ENCODE results near the gene CDK8.

Gene CDK8

DNA sequence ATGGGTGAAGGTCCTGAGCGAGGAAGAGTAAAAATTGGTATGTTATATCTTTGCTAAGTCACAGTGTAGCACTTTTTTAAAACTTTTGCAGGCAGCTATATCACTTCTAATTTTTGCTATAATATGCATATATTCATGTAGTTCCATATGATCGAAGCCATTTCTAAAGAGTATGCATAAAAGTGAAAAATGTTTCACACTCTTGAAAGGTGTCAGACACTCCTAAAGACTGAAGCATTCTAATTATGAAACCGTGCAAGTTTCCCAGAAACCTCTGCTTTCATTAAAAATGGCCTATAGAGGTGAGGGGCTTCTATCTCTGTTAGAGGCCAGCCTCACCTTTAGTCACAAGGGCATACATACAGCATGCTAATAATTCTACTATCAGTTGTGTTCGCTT is 128.9 kb downstream of the CDK8 start:
- no peak for DNase-seq (ENCODE audit: low read depth, low spot score)

DNA sequence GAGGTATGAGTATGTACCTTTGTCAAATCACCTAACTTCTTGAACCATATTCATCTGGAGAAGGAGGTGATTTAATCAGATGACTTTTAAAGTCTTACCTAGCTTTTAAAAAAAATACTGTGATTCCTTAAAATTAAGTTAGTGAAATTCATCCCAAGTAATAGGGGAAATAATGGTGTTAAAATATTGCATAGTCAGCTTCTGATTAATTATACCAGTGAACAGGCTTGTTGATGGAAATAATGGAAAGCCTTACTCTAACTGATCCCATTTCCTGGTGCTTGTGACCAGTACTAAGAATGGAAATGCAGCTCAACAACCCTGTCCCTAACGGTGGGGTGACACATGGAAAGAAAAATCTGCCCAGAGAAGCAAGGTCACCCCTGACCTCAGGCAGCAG is 130.7 kb downstream of the CDK8 start:
- no peak for DNase-seq (ENCODE audit: low read depth, low spot score)

DNA sequence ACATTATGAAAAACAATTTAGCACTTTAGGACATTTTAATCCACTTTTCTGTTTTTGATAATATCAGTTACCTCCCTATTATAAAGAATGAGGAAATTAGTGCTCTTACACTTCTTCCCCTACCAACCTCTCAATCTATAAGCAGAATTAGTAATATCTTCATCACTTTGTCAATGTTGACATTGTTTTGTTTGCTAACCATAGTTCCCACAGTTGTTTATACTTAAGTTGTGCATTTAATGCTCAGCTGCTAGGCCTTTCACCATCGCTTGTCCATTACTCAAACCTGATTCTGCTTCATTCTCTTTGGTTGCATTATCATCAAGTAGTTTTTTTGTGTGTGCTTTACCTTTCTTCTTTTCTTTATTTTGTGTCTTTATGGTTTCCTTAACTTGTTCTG is 132.1 kb downstream of the CDK8 start:
- DNase-seq (ENCODE audit: low read depth, low spot score), result no peak

DNA sequence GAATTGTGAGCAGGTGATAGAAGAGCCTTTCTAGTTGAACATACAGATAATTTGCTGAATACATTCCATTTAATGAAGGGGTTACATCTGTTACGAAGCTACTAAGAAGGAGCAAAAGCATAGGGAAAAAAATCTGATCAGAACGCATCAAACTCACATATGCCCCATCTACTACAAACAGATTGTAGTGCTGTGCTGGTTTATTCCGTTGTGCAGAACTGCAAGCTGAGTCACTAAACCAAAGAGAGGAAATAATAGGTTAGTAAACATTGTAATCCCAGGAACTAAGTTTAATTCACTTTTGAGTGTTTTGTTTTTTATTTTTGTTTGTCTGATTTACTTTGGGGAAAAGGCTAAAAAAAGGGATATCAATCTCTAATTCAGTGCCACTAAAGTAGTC is 136.3 kb downstream of the CDK8 start:
- DNase-seq (ENCODE audit: low read depth, low spot score), result no peak

DNA sequence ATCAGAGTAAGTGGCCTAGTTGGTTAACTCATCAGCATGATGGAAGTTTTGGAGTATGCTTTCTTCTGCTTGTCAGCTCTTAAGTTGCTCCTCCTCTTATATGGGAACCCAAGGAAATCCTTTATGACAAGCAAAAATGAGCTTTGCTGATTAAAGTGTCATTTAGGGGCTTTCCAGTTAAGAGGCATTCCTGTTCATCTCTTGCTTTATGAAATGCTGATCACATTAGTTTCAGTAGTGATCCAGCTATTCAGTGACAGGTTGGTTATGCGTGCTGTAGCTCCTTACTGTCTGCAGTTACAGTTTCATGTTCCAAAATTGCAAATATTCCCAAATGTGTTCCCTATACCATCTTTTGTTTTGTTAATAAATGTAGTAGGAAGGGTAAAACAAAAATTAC is 146.6 kb downstream of the CDK8 start:
- no peak for DNase-seq (ENCODE audit: low read depth, low spot score)

DNA sequence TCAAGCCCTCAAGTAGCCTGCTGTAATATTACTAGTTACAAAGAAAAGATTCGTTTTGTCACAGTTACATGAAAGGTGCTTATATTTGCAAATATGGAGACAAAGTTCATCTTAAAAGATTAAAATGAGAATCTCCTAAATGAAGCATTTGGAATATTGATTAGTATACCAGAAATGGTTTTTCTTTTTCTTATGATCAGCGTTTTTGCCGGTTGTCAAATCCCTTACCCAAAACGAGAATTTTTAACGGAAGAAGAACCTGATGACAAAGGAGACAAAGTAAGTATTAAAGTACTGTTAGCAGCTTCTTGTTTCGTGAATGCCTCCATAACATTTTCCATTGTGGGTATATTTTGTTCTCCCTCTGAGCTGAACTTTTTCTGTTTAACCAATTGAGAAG is 147.1 kb downstream of the CDK8 start:
- no peak for DNase-seq (ENCODE audit: low read depth, low spot score)

DNA sequence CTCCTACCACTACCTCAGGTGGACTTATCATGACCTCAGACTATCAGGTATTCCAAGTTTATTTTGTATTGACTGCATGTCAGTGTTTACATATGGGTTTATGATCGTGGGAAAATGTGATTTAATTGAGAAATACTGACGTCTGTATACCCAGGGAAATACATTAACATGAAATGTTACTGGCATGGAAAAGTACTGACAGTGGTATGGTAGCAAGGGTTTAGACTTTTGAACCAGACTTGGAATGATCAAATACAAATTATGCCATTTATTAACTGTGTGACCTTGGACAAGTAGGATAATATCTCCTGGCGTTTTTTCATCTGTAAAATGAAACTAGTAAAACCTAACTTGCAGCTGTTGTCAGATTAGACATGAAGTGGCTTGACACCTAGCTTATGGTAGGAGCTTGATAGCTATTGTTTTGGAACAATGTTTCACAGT is 147.7 kb downstream of the CDK8 start:
- DNase-seq (ENCODE audit: low read depth, low spot score), result no peak

DNA sequence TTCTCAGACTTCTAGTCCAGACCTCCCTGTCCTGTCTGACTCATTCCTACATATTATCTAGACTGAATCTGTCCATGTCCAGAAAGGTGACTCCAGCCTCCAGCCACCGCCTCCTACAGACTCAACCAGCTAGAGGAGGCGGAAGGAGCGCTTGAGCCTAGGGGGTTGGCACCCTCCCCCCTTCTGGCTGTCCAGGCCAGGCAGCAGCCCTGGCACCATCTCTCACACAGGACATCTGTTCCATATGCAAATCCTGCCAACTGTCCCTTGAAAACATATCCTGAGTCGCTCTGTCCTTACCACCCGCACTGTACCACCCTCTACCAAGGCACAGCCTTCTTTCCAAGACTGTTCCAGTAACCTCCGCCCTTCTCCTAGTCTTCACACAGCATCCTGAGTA is 152.9 kb downstream of the CDK8 start:
- DNase-seq (ENCODE audit: low read depth, low spot score), result no peak

DNA sequence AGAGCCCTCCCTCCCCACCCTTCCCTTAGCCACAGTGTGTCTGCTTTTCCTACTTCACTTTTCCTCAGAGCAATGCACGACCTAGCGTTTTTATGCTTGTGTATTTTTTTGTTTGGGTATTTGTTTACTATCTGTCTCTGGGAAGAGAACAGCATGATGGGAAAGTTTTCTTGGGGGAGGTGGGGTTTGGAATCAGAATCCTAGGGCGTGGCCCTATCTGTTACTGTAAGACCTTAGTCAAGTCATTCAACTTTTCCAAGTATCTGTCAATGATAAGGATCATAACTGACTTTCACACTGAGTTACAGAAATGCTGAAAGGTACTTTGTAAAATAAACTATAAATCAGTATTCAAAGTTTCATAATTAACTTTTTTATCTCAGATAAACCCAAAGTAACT is 157.3 kb downstream of the CDK8 start:
- no peak for DNase-seq (ENCODE audit: low read depth, low spot score)

DNA sequence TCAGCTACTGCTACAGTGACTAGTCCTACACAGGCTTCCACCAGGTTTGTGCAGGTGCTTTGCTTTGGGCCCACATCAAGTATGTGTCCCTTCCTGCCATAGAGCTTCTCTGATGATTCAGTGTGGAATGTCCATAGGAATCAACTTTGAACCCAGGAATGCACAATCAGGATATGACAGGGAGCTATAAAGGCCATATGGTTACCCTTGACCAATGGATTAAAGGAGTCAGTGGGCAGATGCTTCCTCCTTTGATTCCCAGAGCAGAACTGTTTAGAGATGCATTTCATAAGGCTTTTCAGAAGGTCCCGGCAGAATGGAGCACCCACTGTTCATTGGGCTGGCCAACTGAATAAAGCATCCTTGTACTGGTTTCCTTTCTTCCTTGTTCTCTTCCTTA is 158.3 kb downstream of the CDK8 start:
- no peak for DNase-seq (ENCODE audit: low read depth, low spot score)

DNA sequence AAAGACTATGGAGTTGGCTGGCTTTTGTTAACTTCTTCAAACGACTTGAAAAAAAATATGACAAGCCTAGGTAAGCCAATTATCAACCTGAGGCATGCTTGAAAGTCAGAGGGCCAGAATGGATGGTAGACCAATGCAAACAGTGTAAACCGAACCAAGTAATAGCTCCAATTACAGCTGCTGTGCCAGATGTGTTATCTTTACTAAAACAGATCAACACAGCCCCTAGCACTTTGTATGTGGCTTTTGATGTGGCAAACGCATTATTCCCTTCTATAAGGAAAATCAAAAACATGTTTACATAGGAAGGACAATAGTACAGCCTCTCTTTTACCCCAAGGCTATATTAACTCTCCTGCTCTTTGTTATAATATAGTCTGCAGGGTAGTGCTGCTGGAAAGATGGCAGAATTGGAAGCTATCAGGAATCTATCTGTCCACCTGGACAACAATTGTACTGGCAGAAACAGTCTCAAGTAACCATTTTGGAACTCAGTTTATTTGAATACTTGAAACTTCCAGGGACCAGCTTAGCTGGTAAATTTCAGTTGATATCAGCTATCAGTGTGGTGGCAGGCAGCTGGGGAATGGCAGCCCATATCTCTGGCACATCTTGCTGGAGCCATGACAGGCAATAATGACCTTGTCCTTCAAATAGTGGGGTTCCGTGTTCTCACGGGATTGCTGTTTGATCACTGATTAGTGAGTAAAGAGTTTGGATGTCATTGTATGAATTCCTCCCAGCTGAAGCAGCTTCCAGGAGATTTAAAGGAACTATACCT is 159.2 kb downstream of the CDK8 start:
- DNase-seq (ENCODE audit: low read depth, low spot score), result no peak

DNA sequence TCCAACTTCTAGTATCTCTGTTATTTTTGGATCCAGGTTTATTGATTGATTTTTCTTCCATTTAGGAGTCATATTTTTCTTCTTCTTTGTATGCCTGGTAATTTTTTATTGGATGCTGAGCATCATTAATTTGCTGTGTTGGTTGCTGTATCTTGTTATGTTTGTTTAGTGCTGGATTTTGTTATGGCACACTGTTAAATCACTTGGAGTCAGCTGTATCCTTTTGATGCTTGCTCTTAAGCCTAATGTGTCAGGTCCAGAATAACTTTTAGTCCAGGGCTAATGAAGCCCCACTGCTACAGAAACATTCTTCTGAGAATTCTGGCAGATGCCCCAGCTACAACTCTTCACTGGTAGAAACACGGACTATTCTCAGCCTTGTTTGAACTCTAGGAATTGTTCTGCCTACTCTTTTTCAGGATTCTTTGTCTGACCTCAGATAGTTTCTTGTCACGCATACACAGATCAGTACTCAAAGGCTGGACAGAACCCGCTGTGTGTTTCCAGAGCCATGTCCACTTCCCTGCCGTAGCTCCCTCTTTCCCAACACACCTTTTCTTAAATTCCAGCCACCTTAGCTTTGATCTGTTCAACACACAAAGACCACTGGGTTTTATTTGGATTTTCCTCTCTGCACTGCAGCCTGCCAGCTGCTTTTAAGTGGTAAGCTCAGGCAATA is 166.5 kb downstream of the CDK8 start:
- no peak for DNase-seq (ENCODE audit: low read depth, low spot score)

DNA sequence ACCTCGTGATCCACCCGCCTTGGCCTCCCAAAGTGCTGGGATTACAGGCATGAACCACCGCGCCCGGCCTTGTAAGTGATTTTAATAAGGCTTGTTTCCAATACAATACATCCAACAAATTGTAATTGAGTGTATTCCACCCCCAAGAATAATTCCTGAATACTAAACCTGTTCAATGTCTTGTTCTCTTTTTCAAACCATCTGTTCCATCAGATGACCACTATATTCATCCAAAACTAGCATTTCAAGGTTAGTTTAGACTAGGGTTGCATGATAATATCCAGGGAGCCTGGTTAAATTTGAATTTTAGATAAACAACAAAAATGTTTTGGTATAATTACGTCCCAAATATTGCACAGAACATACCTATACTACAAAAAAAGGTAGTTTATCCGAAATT is 168.1 kb downstream of the CDK8 start:
- DNase-seq (ENCODE audit: low read depth, low spot score), result no peak

DNA sequence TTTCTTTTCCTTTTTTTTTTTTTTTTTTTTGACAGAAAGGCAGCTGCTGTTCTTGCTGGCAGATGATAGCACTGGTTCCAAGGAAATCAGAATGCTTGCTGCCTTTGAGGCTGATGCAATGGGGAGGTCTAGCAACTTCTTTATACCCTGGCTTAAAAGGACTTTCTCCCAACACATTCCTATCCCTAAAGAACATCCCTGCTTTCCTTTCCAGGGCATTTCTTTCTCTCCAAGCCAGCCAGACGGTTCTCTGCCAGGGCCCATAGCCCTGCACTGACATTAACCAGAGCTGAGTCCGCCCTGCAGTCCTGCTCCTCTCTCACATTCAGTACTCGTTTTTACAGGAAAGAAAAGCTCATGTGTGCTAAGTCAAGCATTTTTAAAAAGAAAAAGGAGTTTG is 169.7 kb downstream of the CDK8 start:
- no peak for DNase-seq (ENCODE audit: low read depth, low spot score)

DNA sequence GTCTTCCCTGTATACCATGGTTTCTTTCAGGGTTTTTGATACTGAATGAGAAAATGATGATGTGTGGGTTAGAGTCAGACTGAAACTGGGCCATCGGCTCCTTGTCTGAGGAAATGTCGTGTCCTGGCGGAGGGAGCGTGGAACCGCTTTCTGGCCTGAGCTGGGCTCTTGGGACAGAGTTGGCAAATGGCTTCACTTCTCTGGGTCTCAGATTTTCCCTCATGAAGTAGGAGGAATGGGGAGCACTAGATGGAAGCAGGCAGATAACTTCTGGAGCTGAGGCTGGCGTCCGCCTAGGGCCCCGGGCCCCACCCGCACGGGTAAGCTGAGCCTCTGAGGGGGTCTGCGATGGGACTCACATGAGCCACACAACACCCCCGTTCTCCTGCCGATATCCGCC is 170.3 kb downstream of the CDK8 start:
- DNase-seq (ENCODE audit: low read depth, low spot score), result no peak

DNA sequence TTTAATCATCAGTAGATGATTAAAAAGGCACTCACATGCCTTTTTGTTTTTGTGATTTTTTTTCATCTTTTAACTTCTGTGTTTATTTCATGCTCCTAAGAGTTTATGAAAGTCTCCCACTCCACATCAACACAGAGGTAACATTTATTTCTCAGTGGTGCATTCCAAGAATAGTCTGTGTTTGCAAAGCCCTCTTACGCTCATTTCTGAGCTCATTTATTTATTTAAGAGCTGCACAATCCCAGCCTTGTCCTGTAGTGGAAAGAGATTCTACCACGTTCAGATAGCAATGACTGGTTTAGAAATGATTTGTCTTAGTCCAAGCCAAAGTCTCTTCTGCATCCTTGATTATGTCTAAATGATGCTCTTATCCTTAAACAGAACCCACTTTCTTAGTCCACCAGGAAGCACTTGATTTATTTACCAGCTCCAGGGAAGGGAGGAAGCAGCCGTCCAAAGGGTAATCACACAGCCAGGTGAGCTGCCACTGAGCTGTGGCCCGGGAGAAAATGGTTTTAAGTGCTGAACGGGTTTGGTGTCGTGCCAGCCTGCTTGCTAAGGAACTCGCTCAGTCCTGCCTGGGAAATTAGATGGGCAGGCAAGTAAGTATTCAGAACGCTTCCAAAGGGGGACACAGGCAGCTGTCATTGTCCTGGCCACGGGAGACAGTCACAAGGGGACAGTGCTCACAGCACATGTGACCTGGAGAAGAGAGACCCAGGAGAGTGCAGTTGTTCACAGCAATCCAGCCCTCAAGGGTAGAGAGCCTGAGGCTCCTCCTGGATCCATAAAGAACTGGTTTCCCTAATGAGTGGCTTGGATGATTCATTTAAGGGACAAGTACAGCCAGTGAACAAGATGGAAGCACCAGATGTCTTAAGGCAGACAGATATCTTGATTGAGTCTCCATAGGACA is 171.8 kb downstream of the CDK8 start:
- DNase-seq (ENCODE audit: low read depth, low spot score), result no peak

DNA sequence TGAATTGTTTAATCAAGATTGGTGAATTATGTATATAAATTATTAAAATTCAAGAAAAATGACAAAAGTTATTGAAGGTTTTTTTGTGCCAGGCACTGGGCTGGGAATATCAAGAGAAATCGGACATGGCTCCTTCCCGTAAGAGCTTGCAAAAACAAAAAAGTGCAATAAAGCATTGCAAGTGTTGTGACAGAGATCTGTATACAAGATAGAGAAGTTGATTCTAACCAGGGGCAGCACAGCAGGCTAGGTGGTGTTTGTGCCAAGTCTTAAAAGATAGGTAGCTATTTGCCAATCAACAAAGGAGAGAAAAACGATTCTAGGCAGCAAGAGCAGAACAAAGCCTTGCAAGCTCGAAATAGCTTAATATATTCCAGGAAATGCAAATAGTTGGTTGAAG is 179.8 kb downstream of the CDK8 start:
- DNase-seq (ENCODE audit: low read depth, low spot score), result no peak

DNA sequence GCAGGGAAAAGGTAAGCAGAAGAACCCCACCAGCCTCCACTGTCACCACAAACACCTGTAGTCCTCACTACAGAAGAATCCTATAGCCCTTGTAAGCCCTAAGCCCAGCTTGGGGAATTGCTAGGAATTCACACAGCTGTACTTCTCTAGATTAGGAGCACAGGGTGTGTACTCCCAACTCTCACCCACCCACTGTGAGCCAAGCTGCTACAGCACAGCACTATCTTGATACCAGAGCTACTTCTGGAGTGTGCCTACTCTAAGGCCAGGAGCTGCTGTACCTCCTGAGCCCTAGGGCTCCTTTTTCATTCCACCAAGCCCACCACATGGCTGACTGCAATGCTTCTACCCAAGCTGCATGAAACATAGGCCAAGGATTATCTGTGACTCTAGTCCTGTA is 181.2 kb downstream of the CDK8 start:
- no peak for DNase-seq (ENCODE audit: low read depth, low spot score)

DNA sequence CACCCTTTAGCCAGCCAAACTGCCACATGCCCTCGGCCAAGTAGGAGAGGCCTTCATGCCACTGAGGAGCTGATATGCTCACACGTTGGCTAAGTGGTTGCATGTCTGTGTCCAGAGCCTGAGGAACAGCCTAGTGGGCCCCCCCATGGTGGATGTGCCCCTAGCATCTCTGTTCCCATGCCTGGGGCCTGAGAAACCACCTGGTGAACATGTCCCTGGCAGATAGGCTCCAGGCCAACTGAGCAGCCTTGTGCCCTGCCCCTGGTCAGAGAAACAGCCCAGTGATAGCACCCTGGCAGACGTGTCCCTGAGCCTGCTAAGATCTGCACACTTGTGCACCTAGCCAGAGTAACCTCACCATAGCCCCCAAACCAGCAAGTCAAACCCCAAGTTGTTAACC is 181.7 kb downstream of the CDK8 start:
- DNase-seq (ENCODE audit: low read depth, low spot score), result no peak

DNA sequence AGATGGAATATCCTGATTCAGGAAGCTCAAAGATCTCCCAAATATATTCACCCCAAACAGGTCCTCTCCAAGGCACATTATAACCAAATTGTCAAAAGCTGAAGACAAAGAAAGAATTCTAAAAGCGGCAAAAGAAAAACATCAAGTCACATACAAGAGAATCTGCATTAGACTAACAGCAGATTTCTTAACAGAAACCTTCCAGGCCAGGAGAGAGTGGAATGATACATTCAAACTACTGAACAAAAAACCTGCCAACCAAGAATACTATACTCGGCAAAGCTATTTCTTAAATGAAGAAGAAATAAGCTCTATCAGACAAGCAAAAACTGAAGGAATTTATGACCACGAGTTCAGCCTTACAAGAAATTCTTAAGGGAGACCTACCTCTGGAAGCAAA is 183.0 kb downstream of the CDK8 start:
- no peak for DNase-seq (ENCODE audit: low read depth, low spot score)

DNA sequence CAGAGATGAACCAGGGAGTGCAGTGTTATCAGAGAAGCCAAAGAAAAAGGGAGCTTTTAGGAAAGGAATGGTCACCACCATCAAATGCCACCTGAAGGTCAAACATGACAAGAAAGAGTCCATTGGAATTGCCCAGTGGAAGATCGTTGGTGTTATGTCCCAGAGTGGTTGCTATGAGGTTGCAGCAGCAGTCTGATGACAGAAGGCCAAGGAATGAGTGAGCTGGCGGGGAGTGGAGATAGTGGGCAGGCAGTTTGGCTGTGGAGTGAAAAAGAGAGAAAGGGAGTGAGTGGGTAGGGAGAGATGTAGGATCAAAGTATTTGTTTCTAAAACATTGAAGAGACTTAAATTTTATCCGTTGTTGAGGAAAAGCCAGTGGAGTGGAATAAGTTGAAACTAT is 186.2 kb downstream of the CDK8 start:
- no peak for DNase-seq (ENCODE audit: low read depth, low spot score)

DNA sequence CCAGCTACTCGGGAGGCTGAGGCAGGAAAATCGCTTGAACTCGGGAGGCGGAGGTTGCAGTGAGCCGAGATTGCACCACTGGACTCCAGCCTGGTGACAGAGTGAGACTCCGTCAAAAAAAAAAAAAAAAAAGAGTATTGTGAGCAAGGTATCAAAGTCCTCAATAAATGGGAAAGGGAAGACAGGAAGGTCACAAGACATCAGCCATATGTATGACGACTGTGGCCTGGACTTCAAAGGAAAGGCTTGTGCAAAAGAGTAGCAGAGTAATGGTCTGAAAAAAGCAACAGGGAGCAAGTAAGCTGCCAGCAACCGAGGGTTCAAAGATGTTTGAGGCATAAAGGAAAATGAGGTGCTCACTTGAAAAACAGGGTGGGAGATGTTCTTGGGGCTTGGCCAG is 187.5 kb downstream of the CDK8 start:
- DNase-seq (ENCODE audit: low read depth, low spot score), result no peak
